Progenitor cell of endocrine pancreas (in vitro differentiated cells): ENCODE measurements around the gene CKS2. TPM values are rescaled to one million over a fixed set of nuclear protein-coding genes. Genes with fewer than 3 reads are reported as not detected.
A peak's percentile ranks its signal among the peaks of the same experiment; 100 is the strongest.
"Not testable (repeated sequence)": the region's sequence is repeated elsewhere in the genome, so short reads cannot be mapped to it uniquely, and the experiment has no call there.

Experiments
- DNase-seq: peaks from one replicate; pipeline ENCODE4 v3.0.0; 2021; ENCODE audit warnings: low spot score; ENCODE audit not compliant: unreplicated experiment
- H3K27ac Mint-ChIP-seq: 2 replicates; pipeline ENCODE4 v1.8.0; 2021; ENCODE audit warnings: mild to moderate bottlenecking, moderate library complexity, mixed read lengths
- H3K27me3 Mint-ChIP-seq: 2 replicates; pipeline ENCODE4 v1.8.0; 2021; ENCODE audit warnings: mixed read lengths
- H3K36me3 Mint-ChIP-seq: 2 replicates; pipeline ENCODE4 v1.8.0; 2022; ENCODE audit warnings: mixed read lengths; ENCODE audit not compliant: insufficient read depth
- H3K4me1 Mint-ChIP-seq: 2 replicates; pipeline ENCODE4 v1.8.0; 2021; ENCODE audit warnings: low read depth, mixed read lengths
- H3K4me3 Mint-ChIP-seq: 2 replicates; pipeline ENCODE4 v1.8.0; 2021; ENCODE audit warnings: low read depth, mild to moderate bottlenecking, moderate library complexity, mixed read lengths
- H3K9me3 Mint-ChIP-seq: 2 replicates; pipeline ENCODE4 v1.8.0; 2021; ENCODE audit warnings: low read depth, mixed read lengths
- long read RNA-seq: library from polyadenylated mRNA; unstranded; transcript quantifications from one replicate; pipeline ENCODE4 v2.0.0, GENCODE V29; 2020
- total RNA-seq: library from RNA; stranded (reverse); gene quantifications from 2 replicates; pipeline ENCODE4 v1.2.1, GENCODE V29; 2021
- TF ChIP-seq, protein P1 (sequence below): fragments of 200-600 bp; sonication (generic); IDR thresholded peaks from one replicate; pipeline ENCODE4 v1.5.0; 2021; ENCODE audit warnings: antibody characterized with exemption, mild to moderate bottlenecking; ENCODE audit not compliant: unreplicated experiment

CKS2 gene
- total RNA-seq, result 98.7 and 99.1 TPM in 2 replicates
- long read RNA-seq, transcript CKS2-201 (3 exons, 613 nt), result major isoform, 45 of 49 reads
- long read RNA-seq, partial matches to known transcripts, result 2 of 49 reads
- long read RNA-seq, other reads (novel, unspliced or antisense), result 2 of 49 reads

DNA sequence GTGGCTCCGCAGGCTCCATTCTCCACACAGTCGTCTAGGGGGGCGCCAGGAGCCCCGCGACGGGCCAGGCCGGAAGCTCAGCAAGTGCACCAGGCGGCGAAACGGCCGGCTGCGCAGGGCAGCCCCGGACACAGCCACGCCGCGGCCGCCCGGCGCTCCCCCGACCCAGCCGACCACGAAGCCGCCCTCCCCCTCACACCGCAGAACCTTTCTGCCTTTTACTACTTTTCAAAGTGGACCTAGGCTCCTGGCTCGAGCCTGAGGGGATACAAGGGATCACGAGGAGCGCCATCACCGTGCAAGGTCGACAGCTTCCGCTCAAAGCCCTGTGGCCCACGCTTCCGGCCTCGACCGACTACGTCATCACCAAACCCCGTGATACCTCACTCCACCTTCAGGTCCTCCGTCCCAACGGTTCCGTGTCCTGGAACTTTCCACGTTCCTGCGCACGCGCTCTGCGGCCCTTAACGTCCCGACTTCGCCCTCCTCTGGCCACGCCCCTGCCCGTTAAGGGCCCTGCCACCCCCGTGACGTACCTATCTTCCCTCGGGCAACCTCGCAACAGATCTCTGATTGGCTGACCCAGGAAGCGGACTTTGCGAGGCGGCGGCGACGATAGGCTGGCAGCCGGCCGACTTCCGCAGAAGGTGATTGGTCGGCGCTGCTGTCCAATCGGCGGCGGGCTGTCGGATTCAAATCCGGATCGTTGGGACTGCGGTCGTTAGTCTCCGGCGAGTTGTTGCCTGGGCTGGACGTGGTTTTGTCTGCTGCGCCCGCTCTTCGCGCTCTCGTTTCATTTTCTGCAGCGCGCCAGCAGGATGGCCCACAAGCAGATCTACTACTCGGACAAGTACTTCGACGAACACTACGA is at the start of gene CKS2:
Gene CKS2 (plus strand): TSS at position 721 of the 871 bp plus-strand sequence. CDS start 98 bp downstream, at position 819.
- TF ChIP-seq, protein P1, sequence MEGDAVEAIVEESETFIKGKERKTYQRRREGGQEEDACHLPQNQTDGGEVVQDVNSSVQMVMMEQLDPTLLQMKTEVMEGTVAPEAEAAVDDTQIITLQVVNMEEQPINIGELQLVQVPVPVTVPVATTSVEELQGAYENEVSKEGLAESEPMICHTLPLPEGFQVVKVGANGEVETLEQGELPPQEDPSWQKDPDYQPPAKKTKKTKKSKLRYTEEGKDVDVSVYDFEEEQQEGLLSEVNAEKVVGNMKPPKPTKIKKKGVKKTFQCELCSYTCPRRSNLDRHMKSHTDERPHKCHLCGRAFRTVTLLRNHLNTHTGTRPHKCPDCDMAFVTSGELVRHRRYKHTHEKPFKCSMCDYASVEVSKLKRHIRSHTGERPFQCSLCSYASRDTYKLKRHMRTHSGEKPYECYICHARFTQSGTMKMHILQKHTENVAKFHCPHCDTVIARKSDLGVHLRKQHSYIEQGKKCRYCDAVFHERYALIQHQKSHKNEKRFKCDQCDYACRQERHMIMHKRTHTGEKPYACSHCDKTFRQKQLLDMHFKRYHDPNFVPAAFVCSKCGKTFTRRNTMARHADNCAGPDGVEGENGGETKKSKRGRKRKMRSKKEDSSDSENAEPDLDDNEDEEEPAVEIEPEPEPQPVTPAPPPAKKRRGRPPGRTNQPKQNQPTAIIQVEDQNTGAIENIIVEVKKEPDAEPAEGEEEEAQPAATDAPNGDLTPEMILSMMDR, result peak; percentile 7

DNA sequence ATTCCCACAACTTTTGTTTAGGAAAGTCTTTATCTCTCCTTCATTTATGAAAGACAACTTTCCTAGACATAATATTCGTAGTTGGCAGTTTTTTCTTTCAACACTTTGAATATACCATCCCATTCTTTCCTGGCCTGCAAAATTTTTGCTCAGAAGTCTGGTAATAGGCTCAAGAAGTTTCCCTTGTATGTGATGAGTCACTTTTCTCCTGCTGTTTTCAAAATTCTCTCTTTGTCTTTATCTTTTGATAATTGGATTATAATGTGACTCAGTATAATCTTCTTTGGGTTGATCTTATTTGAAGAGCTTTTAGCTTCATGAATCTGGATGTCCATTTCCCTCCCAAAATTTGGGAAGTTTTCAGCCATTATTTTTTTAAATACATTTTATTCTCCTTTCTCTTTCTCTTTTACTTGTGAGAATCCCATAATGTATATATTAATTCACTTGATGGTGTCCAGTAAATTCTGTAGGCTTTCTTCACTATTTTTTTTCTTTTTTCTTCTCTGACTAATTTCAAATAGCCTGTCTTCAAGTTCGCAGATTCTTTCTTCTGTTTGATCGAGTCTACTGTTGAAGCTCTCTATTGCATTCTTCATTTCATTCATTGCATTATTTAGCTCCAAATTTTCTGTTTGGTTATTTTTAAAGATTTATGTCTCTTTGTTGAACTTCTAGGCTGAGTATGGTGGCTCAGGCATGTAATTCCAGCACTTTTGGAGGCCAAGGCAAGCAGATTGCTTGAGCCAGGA is 37.3 kb upstream of the CKS2 start:
- no peak overlapping the region for H3K4me3 Mint-ChIP-seq
- TF ChIP-seq, protein P1, result no peak
- no peaks in the 10 kb centered on the region for H3K4me1 Mint-ChIP-seq
- no peak for DNase-seq
- H3K27ac Mint-ChIP-seq, result no peak overlapping the region
- H3K36me3 Mint-ChIP-seq, result peaks cover 16% of the 10 kb centered on the region
- peaks cover 38% of the 10 kb centered on the region for H3K9me3 Mint-ChIP-seq
- H3K27me3 Mint-ChIP-seq, result no peaks in the 10 kb centered on the region

More for the DNA sequence above, at the start of gene CKS2:
- H3K4me1 Mint-ChIP-seq, result peaks cover 32% of the 10 kb centered on the region
- H3K27me3 Mint-ChIP-seq, result no peaks in the 10 kb centered on the region
- DNase-seq, result peak; percentile 99
- H3K9me3 Mint-ChIP-seq, result no peaks in the 10 kb centered on the region
- peak within 1 kb of the TSS; percentile 97 for H3K4me3 Mint-ChIP-seq
- H3K36me3 Mint-ChIP-seq, result peaks cover 2% of the 10 kb centered on the region
- H3K27ac Mint-ChIP-seq, result peak within 1 kb of the TSS; percentile 100

DNA sequence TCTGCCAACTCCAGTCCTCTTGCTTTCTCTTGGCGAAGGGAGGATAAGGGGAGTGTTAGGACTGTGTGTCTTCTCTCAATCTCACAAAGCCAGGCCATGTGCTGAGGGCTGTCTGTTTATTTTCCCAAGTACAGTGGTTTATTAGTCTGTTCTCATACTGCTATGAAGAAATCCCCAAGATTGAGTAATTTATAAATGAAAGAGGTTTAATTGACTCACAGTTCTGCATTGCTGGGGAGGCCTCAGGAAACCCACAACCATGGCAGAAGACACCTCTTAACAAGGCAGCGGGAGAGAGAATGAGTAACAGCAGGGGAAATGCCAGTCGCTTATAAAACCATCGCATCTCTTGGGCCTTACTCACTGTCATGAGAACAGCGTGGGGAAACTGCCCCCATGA is 36.2 kb upstream of the CKS2 start:
- Mint-ChIP-seq H3K4me1 (no peaks in the 10 kb centered on the region), H3K4me3 (no peak overlapping the region), H3K36me3 (peaks cover 16% of the 10 kb centered on the region), H3K27ac (no peak overlapping the region), H3K9me3 (peaks cover 38% of the 10 kb centered on the region), H3K27me3 (no peaks in the 10 kb centered on the region)
- TF ChIP-seq, protein P1, result no peak
- no peak for DNase-seq

DNA sequence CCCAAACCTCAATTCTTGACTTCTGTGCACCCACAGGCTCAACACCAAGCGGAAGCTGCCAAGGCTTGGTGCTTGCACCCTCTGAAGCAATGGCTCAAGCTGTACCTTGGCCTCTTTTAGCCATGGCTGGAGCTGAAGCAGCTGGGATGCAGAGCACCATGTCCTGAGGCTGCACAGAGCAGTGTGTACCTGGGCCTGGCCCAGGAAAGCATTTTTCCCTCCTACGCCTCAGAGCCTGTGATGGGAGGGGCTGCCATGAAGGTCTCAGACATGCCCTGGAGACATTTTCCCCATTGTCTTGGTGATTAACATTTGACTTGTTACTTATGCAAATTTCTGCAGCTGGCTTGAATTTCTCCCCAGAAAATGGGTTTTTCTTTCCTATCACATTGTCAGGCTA is 35.0 kb upstream of the CKS2 start:
- H3K9me3 Mint-ChIP-seq, result peaks cover 38% of the 10 kb centered on the region
- not testable (repeated sequence) for H3K27ac Mint-ChIP-seq, H3K4me1 Mint-ChIP-seq, H3K27me3 Mint-ChIP-seq, H3K4me3 Mint-ChIP-seq, DNase-seq
- peaks cover 16% of the 10 kb centered on the region for H3K36me3 Mint-ChIP-seq

DNA sequence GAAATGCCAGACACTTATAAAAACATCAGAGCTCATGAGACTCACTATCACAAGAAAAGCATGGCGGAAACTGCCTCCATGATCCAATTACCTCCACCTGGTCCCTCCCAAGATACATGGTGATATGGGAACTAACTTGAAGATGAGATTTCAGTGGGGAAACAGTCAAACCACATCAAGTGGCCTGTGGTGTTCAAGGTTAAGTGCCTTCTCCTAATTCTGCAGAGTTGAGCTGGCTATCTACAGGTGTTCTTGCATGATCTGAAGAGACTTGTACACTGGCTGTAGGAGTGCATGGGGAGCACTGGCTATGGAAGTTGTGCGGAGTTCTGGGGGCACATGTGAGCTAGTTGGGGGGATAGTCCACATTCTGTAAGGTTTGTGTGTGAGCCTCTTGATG is 34.0 kb upstream of the CKS2 start:
- TF ChIP-seq, protein P1, result no peak
- DNase-seq, result no peak
- H3K9me3 Mint-ChIP-seq, result peaks cover 33% of the 10 kb centered on the region
- H3K27me3 Mint-ChIP-seq, result no peaks in the 10 kb centered on the region
- H3K36me3 Mint-ChIP-seq, result peaks cover 15% of the 10 kb centered on the region
- H3K4me3 Mint-ChIP-seq, result no peak overlapping the region
- no peaks in the 10 kb centered on the region for H3K4me1 Mint-ChIP-seq
- H3K27ac Mint-ChIP-seq, result no peak overlapping the region
